HG02763 (cell line): ENCODE measurements around the gene LRRFIP1.

Experiments
- ATAC-seq: cut with Tn5 transposase; IDR thresholded peaks from one replicate; pipeline ENCODE4 v1.9.1; 2021; ENCODE audit warnings: mild to moderate bottlenecking, moderate library complexity; ENCODE audit not compliant: unreplicated experiment

LRRFIP1 gene

GRCh38 chr2:237616734-237617586, 10.4 kb upstream of the LRRFIP1 start:
- no peak for ATAC-seq

- no peak for ATAC-seq
Observed at GRCh38 chr2:237617587-237617982, 9.8 kb upstream of the LRRFIP1 start.

GRCh38 chr2:237618449-237618848, 8.9 kb upstream of the LRRFIP1 start:
- ATAC-seq: no peak

- ATAC-seq: no peak
Observed at GRCh38 chr2:237623428-237624403, 3.7 kb upstream of the LRRFIP1 start.

GRCh38 chr2:237624565-237624964, 2.8 kb upstream of the LRRFIP1 start:
- ATAC-seq: no peak

GRCh38 chr2:237625216-237625705, 2.1 kb upstream of the LRRFIP1 start:
- ATAC-seq: no peak

- no peak for ATAC-seq
Observed at GRCh38 chr2:237625777-237626176, 1.6 kb upstream of the LRRFIP1 start.

- ATAC-seq: no peak
Observed at GRCh38 chr2:237626813-237627440, 460 bp upstream of the LRRFIP1 start.

- no peak for ATAC-seq
Observed at GRCh38 chr2:237628247-237629187, 1.1 kb downstream of the LRRFIP1 start.

GRCh38 chr2:237629188-237629534, 1.8 kb downstream of the LRRFIP1 start:
- no peak for ATAC-seq

- no peak for ATAC-seq
Observed at GRCh38 chr2:237629739-237630138, 2.4 kb downstream of the LRRFIP1 start.

- ATAC-seq: no peak
Observed at GRCh38 chr2:237630216-237631000, 3.0 kb downstream of the LRRFIP1 start.

GRCh38 chr2:237631007-237631785, 3.8 kb downstream of the LRRFIP1 start:
- no peak for ATAC-seq

- no peak for ATAC-seq
Observed at GRCh38 chr2:237631801-237632585, 4.6 kb downstream of the LRRFIP1 start.

GRCh38 chr2:237633061-237633561, 5.7 kb downstream of the LRRFIP1 start:
- ATAC-seq: no peak

- no peak for ATAC-seq
Observed at GRCh38 chr2:237636578-237636977, 9.2 kb downstream of the LRRFIP1 start.

- no peak for ATAC-seq
Observed at GRCh38 chr2:237637429-237638135, 10.2 kb downstream of the LRRFIP1 start.
